ENCODE data around the gene TLE1.

TLE1 gene

GRCh38 chr9:81549500-81550206 is 139.7 kb downstream of the TLE1 start:
- no peak for DNase-seq (ENCODE audit: low read depth in 2 of 2)

- no peak for DNase-seq (ENCODE audit: low read depth in 2 of 2)
Observed at GRCh38 chr9:81548911-81549310, 140.4 kb downstream of the TLE1 start.

GRCh38 chr9:81546489-81546888 is 142.9 kb downstream of the TLE1 start:
- no peak for DNase-seq (ENCODE audit: low read depth in 2 of 2)

- no peak for DNase-seq (ENCODE audit: low read depth in 2 of 2)
Observed at GRCh38 chr9:81543695-81544094, 145.7 kb downstream of the TLE1 start.

- no peak for DNase-seq (ENCODE audit: low read depth in 2 of 2)
Observed at GRCh38 chr9:81542118-81542889, 147.0 kb downstream of the TLE1 start.

- no peak for DNase-seq (ENCODE audit: low read depth in 2 of 2)
Observed at GRCh38 chr9:81540142-81540710, 149.1 kb downstream of the TLE1 start.

- DNase-seq (ENCODE audit: low read depth in 2 of 2) = no peak
Observed at GRCh38 chr9:81539317-81539716, 150.0 kb downstream of the TLE1 start.

GRCh38 chr9:81538890-81539289 is 150.5 kb downstream of the TLE1 start:
- no peak for DNase-seq (ENCODE audit: low read depth in 2 of 2)

GRCh38 chr9:81537964-81538363 is 151.4 kb downstream of the TLE1 start:
- peak; percentile 57 for DNase-seq (ENCODE audit: low read depth in 2 of 2)

- DNase-seq (ENCODE audit: low read depth in 2 of 2) = no peak
Observed at GRCh38 chr9:81536242-81537025, 152.9 kb downstream of the TLE1 start.

- peak in 1 of 2 experiments; percentile 40 for DNase-seq (ENCODE audit: low read depth in 2 of 2)
Observed at GRCh38 chr9:81535542-81536241, 153.7 kb downstream of the TLE1 start.

GRCh38 chr9:81534138-81534875 is 155.0 kb downstream of the TLE1 start:
- DNase-seq (ENCODE audit: low read depth in 2 of 2) = no peak

Data from fibroblast of skin of left quadriceps (primary cell).